HG03571 (cell line): ENCODE results near the gene PACSIN2.
A peak's percentile ranks its signal among the peaks of the same experiment; 100 is the strongest.
"Not testable (repeated sequence)": the region's sequence is repeated elsewhere in the genome, so short reads cannot be mapped to it uniquely, and the experiment has no call there.

Experiments
- ATAC-seq: cut with Tn5 transposase; IDR thresholded peaks from one replicate; pipeline ENCODE4 v1.9.1; 2021; ENCODE audit not compliant: unreplicated experiment

PACSIN2 gene, protein sequence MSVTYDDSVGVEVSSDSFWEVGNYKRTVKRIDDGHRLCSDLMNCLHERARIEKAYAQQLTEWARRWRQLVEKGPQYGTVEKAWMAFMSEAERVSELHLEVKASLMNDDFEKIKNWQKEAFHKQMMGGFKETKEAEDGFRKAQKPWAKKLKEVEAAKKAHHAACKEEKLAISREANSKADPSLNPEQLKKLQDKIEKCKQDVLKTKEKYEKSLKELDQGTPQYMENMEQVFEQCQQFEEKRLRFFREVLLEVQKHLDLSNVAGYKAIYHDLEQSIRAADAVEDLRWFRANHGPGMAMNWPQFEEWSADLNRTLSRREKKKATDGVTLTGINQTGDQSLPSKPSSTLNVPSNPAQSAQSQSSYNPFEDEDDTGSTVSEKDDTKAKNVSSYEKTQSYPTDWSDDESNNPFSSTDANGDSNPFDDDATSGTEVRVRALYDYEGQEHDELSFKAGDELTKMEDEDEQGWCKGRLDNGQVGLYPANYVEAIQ

DNA sequence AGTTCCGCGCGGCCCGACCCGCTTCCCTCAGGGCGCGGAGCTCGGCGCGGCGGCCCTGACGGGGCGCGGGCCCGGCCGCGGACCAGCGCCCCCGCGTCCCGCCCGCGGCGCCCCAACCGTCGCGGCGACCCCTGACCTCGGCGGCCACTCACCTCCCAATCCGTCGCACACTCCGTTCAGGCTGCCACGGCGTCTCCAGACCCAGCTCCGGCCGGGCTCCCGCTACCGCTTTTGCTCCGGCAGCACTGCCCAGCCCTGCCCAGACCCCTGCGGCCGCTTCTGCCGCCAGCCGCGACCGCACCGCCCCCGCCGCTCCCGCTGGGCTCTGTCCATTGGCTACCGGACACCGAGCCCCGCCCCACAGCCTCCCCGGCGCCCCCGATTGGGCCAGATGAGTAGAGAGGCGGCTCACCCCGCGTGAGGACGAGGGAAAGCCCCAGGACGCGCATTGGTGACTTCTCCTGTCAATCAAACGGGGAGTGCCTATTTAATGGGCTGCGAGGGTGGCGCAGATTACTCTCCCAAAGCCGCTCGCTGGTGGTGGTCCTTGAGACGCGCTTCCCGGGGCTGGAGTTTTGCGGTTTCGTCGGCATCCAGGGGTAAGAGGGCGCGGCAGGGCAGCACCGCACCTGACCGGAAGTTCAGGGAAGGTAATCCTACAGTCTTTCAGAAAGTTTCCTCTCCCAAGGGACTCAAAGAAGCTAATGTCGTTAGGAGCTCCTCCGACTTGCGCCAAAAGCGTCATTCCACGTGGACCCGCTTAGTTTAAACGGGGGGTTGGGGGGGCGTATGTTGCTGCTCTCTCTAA, at the start of gene PACSIN2:
Gene PACSIN2, minus strand, starts transcription at position 281 of the 808 bp plus-strand sequence. CDS start 103,069 bp downstream, outside the sequence.
- ATAC-seq: peak; percentile 90

DNA sequence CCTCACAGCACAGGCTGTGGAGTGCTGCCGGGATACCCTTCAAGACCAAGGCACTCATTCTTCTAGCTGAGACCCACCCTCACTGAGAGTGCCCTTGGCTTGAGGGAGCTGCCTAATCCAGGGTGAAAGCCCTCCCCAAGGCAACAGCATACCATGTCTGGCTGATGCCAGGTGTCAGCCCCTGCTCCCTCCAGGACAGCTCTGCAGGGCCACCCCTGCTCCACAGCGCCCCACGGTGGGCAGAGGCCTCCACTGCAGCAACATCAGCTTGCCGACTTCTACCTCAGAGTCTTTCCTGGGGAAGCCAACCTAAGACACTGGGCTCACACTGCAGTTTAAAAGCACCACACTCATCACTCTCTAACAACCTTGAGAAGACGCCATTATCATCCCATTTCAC, 45.2 kb upstream of the PACSIN2 start:
- ATAC-seq: no peak

DNA sequence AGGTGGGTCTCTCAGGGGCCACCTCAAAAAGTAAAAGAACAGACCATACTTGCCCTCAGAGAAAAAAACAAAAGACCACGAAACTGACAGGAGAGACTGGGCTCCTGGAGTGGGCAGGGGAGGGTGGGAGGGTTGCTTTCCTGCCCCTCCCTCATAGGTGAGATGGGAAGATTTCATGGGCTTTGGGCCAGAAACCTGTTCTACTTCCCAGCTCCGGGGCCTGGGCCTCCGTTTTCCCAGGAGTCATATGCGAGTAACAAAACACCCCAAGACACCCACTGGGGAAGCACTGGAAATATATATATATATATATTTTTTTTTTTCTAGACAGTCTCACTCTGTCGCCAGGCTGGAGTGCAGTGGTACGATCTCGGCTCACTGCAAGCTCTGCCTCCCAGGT, 42.7 kb upstream of the PACSIN2 start:
- ATAC-seq: no peak

DNA sequence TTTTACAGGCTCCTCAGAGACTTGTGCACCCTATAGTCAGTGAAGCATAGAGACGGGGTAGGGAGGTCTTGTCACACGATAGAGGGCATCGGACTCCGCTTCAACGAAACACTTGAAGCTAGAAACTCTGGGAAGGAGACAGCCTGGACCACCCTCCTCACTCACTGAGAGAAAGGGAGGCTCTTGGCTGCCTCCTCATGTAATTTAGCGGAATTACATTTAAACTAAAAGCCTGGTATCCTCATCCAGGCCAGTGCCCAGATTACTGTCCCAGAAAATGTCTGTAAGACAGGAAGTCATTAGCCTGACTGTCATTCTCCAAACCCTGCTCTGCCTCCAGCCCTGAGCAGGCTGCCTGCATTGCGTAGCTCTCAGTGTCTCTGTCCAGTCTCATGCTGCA, 38.2 kb upstream of the PACSIN2 start:
- ATAC-seq: no peak

DNA sequence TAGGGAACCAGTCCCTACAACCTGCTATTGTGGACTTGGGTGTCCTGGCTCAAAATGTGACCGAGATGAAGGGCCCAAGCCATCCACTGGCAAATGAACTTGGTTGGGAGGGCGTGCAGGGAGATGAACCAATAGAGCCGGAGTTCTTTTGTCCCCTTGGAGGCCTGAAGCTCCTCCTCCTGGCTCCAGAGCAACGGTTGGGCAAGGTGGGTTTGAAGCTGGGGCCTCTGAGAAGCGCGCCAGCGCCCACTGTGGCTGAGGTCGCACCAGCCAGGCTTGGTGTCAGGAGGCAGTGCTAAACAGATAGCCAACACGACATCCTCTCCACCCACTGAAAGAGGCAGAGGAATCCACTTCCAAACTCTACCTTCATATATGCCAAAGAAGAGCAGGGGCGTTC, 36.0 kb upstream of the PACSIN2 start:
- ATAC-seq: no peak

DNA sequence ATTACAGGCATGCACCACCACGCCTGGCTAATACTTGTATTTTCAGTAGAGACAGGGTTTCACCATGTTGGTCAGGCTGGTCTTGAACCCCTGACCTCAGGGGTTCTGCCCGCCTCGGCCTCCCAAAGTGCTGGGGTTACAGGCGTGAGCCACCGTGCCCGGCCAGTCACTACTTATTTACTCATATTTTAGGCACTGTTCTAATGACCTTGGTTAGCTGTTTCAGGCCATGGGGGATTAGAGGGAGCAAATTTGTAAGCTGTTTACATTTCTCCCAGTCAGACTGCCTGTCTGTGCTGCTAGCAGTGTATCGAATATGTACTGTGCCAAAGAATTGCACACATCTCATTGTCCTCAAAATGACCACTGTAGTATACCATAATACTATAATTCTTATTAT, 32.7 kb upstream of the PACSIN2 start:
- ATAC-seq: no peak

DNA sequence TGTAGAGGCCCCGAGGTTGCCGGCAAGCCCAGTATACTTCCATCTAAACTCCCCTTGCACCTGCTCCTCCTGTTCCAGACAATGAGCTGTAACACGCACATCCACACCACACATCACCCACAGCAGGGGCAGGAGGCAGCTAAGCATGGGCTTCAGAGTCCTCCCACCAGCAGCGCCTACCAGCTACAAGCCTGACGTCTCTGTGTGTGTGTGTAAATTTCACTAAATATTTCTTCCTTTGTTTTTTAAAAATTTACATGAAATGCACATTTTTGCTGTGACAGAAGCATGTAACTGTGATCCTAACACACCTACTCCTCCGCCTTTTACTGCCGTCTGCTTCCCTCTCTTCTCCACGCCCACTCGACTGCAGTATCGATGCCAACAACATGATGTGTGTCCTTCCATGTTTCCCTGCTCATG, 29.4 kb upstream of the PACSIN2 start:
- no peak for ATAC-seq

DNA sequence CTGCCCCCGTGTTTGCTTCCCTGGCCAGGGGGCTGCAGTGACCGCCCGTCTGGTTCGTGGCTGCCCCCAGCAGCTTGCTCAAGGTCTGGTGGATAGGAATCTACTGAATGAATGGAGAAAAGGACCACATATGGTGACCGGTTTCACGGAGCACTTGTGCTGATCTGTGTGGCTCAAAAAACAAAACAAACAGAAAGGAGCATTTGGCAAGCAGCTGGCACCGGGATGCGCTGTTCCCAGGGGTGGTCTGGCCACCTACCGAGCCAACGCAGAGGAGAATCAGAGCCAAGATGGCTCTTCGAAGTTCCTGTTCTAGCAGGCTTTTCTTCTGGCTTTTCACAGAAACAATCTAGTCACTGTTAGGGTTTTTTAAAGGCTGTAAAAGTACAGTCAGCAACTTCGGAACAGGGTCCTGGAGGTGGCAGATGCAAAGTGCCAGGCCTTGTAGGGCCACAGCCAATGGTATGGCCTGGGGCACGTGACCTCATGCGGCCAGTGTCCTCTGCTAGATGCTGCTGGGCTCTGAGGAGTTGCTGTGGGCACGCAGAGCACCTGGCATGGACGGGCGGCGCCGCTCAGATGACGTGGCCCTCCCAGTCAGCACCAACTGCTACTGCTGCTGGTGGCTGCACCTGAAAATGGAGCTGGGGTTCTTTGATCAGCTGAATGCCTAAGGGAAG, 27.3 kb upstream of the PACSIN2 start:
- no peak for ATAC-seq

DNA sequence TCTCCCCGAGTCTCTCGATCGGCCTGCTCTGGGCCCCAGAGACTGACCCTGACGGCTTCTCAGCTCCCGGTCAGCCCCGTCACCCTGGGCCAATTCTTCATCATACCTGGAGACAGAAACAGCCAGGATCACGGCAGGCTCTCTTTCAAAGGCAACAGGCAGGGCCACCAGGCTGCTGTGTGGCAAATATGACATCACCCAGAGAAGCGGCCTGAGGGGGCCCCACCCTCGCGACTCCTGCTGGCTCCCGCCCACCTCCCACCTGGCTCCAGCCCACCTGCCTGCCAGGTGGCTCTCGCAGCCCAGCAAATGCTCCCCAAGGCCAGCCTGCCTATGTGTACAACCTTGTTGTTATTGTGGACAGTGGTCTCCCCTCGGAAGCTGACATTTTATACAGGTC, 24.9 kb upstream of the PACSIN2 start:
- no peak for ATAC-seq

DNA sequence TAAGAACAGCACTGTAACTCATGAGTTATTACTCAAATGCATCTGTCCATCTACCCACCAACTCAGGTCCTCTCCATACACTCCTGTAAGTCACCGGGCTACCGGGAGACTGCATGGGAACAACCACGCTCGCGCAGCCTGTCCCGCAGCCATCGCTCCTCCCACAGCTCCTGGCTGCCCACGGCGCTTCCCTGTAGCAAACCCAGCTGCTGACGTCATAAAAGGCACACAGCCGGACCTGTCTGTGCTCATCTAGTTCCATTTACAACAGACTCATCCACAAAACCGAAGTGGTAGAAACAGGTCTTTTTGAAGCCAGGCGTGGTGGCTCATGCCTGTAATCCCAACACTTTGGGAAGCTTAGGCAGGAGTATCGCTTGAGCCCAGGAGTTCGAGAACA, 23.4 kb upstream of the PACSIN2 start:
- no peak for ATAC-seq

DNA sequence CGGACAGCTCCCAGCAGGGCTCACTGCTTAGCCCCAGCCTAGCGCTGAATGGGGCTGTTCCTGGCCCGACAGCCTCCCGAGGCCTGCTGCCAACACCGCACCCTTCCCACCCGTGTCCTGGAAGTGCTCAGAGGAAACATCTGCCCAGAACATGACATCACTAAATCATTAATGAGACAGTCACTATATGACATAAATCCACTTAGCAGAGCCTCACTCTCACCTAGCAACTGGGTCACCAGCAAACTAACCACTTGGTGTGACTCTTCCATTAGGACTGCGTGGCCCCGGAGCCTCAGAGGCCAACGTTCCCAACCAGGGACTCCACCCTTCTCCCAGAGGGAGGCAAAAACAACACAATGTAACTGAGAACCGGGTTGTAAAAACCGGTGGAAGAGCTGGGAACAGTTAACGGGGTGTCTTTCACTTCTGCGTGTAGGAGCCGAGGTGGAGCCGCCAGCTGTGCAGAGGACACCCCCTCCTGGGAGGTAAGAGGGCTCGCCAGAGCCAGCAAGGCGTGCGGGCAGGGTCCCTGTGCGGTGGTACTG, 21.4 kb upstream of the PACSIN2 start:
- no peak for ATAC-seq

DNA sequence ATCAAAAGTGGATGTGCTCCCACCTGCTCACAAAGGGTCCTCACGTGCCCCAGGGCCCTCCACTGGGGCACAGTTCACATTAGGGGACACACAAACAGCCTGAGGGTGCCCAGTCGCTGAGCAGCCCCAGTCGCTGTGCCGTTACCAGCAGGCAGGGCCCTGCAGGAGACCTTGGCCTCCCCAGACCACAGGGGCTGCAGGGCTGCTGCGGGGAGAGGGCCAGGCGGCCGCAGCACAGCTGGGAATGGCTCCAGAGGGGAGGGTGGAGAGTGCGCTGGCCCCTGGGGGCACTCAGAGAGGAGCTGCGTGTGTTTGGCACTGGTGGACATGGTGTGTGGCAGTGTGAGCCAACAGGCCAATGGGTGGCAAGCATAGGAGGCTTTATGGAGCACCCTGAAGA, 20.3 kb upstream of the PACSIN2 start:
- ATAC-seq: no peak

DNA sequence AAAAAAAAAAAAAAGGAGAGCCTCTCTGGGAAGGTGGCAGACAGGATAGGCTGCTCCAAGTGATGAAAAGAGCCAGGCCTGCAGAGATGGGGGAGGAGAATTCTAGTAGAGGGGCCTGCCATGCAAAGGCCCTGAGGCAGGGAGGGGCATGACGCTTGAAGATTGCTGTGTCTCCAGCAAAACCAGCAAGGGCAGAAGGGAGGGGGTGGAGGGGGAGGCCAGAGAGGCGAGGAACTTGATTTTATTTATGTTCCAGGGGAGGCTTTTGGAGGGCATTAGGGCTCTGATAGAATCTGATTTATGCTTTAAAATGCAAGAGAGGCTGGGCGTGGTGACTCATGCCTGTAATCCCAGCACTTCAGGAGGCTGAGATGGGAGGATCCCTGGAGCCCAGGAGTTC, 16.7 kb upstream of the PACSIN2 start:
- no peak for ATAC-seq

DNA sequence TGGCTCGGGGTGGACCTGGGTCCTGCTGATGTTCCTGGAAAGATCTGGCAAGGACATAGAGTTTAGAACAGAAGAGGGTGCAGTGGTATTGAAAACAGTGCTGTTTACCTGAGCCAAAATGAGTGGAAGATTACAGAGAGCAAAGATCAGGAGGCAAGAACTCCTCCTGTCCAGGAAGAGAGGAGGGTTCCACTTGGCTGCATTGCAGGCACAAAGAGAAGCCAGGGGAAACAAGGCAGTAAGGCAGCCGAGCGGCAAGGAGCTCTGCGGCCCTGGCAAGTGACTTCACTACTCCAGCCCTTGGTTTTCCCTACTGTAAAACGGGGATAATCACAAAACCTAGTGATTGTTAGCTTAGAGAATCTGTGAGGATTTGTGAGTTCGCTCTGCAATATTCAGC, 3.7 kb upstream of the PACSIN2 start:
- no peak for ATAC-seq

DNA sequence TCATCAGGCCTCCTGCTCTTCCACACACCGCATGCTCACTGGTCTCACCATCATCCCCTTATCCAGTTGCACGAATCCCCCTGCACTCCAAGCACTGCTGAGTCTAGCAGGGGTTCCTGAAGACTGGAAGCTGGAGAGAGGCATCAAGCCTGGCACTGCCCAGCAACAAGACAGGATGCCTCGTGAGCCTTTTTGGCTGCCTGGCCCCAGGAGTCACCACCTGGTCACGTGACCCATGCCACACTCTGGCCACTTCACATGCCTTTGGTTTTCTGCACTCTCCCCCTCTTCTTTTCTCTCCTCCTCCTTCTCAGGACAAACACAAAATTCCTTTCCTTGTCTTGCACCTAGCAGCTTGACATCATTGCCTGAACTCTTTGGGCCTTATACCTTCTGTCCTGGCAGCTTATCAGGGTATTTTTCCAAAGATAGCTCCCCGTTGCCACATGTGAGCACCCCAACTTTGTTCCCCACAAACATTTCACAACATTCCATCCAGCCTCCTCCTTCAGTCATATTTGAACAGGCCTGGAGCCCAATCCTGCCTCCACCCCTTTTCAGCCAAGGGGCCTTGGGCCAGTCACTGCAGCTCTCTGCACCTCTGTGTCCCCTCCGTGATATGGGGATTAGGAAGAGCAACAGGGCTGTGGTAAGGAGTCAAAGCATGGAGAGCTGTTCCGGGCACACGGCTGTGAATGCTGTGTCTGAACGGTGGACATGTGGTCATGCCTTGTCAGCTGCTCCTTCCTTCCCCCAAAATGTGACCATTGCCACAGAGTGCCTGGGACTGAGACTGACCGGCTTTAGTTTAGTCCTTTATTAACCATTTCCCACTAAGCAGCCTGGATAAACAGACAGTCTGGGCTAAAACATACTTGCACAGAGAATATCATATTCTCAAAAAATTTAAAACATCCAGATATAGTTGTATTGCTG, 2.8 kb upstream of the PACSIN2 start:
- no peak for ATAC-seq

DNA sequence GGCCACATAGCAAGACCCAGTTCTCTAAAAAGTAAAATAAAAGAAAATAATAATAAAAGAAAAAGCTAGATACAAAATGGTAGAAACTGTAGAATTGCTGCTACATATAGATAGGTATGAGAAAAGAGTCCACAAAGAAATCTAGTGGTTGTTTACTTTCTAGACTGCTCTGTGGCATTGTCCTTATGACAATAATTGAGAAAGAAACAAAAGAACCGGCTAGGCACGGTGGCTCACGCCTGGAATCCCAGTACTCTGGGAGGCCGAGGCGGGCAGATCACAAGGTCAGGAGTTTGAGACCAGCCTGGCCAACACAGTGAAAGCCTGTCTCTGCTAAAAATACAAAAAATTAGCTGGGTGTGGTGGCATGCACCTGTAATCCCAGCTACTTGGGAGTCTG, 1.2 kb upstream of the PACSIN2 start:
- ATAC-seq: not testable (repeated sequence)

DNA sequence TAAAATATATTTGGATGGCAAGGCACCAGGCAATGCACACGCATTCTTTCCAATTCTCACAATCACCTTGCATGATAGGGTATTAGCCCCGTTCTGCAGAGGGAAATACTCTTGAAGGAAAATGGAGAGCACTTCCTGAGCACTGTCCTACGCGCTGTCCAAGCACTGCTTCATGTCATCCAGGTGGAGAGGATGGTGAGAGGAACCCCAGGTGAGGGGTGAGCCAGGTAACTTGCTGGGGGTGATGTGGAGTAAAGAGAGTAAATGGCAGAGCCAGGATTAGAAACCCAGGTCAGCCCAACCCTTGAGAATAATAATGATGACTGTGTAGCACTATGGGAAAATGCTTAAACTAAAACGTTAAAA, 711 bp upstream of the PACSIN2 start:
- ATAC-seq: no peak

DNA sequence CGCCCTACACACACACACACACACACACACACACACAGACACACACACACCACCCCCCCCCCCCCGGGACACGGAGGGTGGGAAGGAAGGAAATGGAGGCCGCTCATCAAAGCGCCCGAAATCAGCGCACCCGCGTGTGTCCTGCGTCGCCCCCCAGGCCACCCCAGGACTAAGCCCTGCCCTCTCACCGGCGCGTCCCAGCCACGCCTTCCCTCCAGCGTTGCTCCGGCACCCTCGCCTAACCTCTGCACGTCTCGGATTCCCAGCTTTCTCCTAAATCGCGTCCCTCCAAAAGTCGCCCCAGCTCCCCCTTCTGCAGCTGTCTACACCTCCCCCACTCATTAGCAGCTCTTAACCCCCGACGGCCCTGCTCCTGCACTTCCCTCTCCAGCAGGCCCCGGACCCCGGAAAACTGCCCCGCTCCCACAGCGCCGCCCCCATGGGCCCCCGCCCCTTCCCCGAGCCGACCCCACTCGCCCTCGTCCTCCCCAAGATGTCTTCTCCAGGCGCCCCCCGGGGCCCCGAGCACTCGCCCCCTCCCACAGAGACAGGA, 557 bp downstream of the PACSIN2 start:
- peak; percentile 10 for ATAC-seq

DNA sequence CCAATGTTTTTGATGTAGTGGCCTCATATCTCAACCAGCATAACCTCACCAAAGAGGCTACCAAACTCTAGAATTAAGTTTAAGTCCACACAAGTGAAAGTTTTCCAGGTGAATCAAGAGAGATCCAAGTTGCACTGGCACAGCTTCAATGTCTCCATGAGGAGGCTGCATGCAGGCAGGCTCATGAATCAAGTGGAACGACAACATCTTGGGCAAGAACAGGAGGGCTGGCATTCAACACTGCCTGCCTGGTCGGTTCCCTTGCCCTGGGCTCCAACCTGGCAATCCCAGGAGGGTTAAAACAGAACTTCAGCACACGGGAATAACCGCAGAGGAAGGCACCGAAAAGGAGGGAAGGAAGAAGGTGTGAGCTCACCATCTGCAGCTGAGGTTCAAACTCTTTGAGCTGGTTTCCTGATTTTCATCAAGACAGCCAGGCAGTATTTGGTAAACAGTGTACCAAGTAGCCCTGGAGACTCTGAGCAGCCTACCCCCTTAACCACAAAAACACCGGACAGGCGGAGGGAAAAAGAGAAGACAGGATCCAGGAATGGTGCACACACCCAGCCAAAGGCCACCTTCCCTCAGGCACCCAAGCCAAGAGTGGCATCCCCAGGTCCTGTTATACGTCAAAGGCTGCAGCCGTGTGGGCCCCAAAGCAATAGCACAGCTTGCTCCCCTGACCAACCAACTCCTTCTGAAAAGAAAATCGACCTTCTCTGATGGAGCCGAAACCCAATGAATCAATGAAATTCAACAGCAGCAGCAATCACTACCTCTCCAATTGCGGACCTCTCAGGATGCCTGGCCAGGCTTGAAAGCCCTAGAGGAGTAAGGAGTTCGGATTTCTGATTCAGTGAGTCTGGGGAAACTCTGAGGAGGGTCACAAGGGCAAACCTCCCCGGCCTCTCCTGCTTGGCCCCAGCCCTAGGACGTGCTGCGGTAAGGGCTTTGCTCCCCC, 1.3 kb downstream of the PACSIN2 start:
- no peak for ATAC-seq
